ENCODE results near the gene AKNAD1. TPM values are rescaled to one million over a fixed set of nuclear protein-coding genes. Genes with fewer than 3 reads are reported as not detected.

Gene AKNAD1
- total RNA-seq (2014; rRNA removed; shearing (Covaris generic)) (not detected in 2 replicates), total RNA-seq (2022) (not detected in 2 replicates), Bru-seq, nascent RNA (percentile 6 among the genes with signal in this experiment), BruChase-seq, experiment 1, labeled RNA remaining after a 6-hour chase (not detected), BruChase-seq, experiment 2, labeled RNA remaining after a 2-hour chase (not detected)
- long read RNA-seq = 0 reads

GRCh38 chr1:108856994-108857393, at the start of gene AKNAD1:
AKNAD1 (minus strand) TSS chr1:108857094; CDS start chr1:108852664, 4,430 bp downstream.
- Histone ChIP-seq H3K9me3 (ENCODE audit: low read length) (no peaks in the 10 kb centered on the region), H3K4me2 (ENCODE audit: low read length) (no peak within 1 kb of the TSS), H3K9me2 (ENCODE audit: insufficient read depth, low read length) (no peaks in the 10 kb centered on the region), H3K4me3 (ENCODE audit: low read depth, low read length, poor library complexity, severe bottlenecking) (no peak within 1 kb of the TSS), H3K4me1 (ENCODE audit: insufficient read depth, low read length, poor library complexity, severe bottlenecking) (no peaks in the 10 kb centered on the region), H2AFZ (ENCODE audit: low read length) (no peak within 1 kb of the TSS), H3K27ac (ENCODE audit: low read depth, low read length, poor library complexity, severe bottlenecking) (no peak within 1 kb of the TSS), H4K20me1 (ENCODE audit: insufficient read depth, low read length) (no peaks in the 10 kb centered on the region), H3K79me2 (ENCODE audit: insufficient read depth, low read depth, low read length) (no peaks in the 10 kb centered on the region), H3K36me3 (ENCODE audit: insufficient read depth, low read length) (no peaks in the 10 kb centered on the region)
- POLR2A ChIA-PET = no interaction called here
- DNase-seq (ENCODE audit: low spot score) = no peak
- BruUV-seq (replicated peaks) = no TSS peak
- CTCF ChIA-PET (ENCODE audit: unreplicated experiment) = no interaction called here
- intact Hi-C loops (cut with micrococcal nuclease; ENCODE audit: unreplicated experiment) = no loop called here
- TF ChIP-seq EZH2phosphoT487 (IDR thresholded peaks at IDR 0.05; ENCODE audit: borderline replicate concordance, low read depth, low read length) (no peak), CTCF (conservative IDR thresholded peaks at IDR 0.05; ENCODE audit: low read length) (no peak)

- Histone ChIP-seq H3K27ac (ENCODE audit: low read depth, low read length, poor library complexity, severe bottlenecking) (no peak overlapping the region), H4K20me1 (ENCODE audit: insufficient read depth, low read length) (no peaks in the 10 kb centered on the region), H3K9me2 (ENCODE audit: insufficient read depth, low read length) (no peaks in the 10 kb centered on the region), H3K4me2 (ENCODE audit: low read length) (no peak overlapping the region), H3K36me3 (ENCODE audit: insufficient read depth, low read length) (peaks cover 53% of the 10 kb centered on the region), H3K79me2 (ENCODE audit: insufficient read depth, low read depth, low read length) (no peaks in the 10 kb centered on the region), H2AFZ (ENCODE audit: low read length) (no peak overlapping the region), H3K4me1 (ENCODE audit: insufficient read depth, low read length, poor library complexity, severe bottlenecking) (no peaks in the 10 kb centered on the region), H3K4me3 (ENCODE audit: low read depth, low read length, poor library complexity, severe bottlenecking) (no peak overlapping the region), H3K9me3 (ENCODE audit: low read length) (no peaks in the 10 kb centered on the region)
- intact Hi-C loops (cut with micrococcal nuclease; ENCODE audit: unreplicated experiment) = no loop called here
- CTCF ChIA-PET (ENCODE audit: unreplicated experiment) = no interaction called here
- TF ChIP-seq CTCF (conservative IDR thresholded peaks at IDR 0.05; ENCODE audit: low read length) (no peak), EZH2phosphoT487 (IDR thresholded peaks at IDR 0.05; ENCODE audit: borderline replicate concordance, low read depth, low read length) (no peak)
- BruUV-seq (replicated peaks) = no TSS peak
- POLR2A ChIA-PET = no interaction called here
- DNase-seq (ENCODE audit: low spot score) = no peak
These were observed 44.2 kb upstream of the AKNAD1 start for GRCh38 chr1:108901106-108901505.
